Epidermal melanocyte (primary cell): ENCODE data around the gene CD109.
"Not testable (repeated sequence)": the region's sequence is repeated elsewhere in the genome, so short reads cannot be mapped to it uniquely, and the experiment has no call there.

ENCODE experiments used
- DNase-seq: peaks from one replicate; pipeline ENCODE4 v3.0.0; 2011; ENCODE audit warnings: low spot score; ENCODE audit not compliant: insufficient read length

CD109 gene

DNA sequence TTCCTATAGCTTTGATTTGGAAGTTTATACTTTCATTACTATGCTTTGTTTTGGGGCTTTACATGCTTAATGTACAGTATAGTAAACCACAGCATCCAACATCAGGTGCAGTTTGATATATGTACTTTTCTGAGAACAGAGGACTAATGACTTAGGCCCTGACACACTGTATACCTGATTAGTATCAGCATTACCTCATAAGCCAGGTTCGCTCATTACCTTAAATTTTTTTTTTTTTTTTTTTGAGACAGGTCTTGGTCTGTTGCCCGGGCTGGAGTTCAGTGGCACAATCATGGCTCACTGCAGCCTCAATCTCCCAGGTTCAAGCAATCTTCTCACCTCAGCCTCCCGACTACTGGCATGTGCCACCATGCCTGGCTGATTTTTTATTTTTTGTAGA is 28.4 kb downstream of the CD109 start:
- no peak for DNase-seq

- not testable (repeated sequence) for DNase-seq
These were observed 29.2 kb downstream of the CD109 start for GRCh38 chr6:73725192-73725591.

DNA sequence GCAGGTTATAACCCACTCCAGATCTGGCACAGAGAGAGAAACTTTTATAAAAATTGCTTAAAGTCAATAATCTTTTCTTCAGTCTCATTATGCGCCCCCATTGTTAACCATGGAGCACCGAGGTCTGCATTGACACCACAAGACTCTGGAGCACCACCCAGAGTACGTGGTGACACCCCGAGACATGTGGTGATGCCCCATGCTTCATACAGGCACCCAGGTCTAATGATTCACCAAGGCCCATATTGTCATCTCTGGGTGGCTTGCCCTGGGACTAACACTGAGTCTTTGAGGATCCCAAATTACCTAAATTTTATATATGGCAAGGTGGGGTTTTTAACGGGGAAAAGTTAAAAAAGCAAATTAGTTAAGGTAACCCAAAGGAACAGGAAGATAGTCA is 31.1 kb downstream of the CD109 start:
- DNase-seq: no peak

DNA sequence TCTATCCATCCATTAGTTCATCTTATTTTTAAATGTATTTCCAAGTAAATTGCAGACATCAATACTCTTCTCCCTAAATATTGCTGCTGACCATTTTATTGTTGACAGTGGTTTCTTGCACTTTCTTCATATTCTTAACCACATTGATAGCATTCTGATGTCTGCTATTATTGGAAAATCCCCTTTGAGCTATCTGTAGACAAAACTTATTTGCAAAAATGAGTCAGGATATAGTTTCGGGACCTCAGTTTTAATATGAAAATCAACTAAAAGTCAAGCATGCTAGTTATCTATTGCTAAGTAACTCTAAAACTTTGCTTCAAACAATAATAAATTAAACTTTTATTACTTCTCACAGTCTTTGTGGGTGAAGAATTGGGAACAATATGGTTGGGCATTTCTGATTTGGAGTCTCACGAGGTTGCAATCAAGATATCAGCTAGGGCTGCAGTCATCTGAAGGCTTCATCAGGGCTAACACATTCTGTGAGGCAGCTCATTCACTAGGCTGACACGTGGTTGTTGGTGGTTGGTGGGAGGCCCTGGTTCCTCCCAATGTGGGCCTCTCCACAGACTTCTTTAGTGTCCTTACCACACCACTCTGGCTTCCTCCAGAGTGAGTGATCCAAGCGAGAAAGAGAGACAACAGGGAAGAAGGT is 32.7 kb downstream of the CD109 start:
- DNase-seq: no peak

- no peak for DNase-seq
These were observed 35.3 kb downstream of the CD109 start for GRCh38 chr6:73731285-73731684.

- no peak for DNase-seq
These were observed 37.1 kb downstream of the CD109 start for GRCh38 chr6:73732845-73733675.

- no peak for DNase-seq
These were observed 37.8 kb downstream of the CD109 start for GRCh38 chr6:73733791-73734190.

DNA sequence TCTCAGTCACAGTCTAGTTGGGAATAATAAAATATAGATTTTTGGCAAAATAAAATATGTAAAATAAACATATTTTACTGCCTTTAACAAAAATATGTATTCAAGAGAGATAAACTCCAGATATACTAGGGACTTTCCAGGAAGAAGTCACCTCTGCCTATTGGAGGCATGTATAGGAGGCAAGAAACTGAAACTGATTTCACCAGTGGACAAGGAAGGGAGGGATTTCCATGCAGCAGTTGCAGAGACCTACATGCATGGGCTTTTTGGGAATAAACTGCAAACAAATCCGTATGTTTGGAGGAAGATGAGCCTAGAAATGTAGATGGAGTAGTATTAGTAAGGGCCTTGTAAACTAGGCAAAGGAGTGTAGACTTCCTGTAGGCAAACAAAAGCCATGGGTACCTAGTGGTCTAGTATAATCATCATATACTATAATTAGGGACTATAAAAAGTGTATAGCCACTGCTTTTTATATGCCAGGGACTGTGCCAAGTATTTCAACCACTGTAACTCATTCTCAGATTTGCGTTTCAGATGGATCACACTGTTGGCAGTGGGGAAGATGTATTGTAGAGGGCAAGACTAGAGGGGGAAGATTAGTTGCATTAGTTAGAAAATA is 38.9 kb downstream of the CD109 start:
- no peak for DNase-seq

DNA sequence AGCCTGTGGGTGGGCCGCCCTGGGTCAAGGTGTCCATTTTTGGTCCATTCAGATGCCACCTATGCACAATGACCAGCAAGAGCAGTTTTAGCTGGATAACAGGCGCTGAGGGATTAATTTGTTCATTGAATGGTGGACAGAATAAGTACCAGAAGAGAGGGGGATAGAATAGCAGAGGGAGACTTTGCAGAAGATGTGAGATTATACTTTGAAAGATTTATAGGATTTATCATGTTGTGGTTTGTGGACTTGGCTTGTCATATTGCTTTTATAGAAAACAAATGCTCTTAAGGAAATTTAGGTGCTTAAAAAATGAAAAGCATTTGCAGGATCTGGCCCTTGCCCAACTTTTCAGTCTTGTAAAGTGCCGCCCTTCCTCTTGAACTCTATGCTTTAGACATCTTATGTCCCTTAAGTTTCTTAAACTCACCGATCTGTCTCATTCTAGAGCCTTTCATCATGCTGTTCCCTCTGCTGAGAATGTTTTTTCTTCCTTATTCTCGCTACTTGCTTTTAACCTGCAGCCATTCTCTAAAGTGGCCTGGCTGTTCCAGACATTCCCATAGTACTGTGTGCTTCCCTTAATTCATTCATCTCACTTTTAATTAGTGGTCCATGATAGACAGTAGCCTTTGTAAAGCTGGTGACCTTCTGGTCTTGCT is 42.5 kb downstream of the CD109 start:
- DNase-seq: no peak

DNA sequence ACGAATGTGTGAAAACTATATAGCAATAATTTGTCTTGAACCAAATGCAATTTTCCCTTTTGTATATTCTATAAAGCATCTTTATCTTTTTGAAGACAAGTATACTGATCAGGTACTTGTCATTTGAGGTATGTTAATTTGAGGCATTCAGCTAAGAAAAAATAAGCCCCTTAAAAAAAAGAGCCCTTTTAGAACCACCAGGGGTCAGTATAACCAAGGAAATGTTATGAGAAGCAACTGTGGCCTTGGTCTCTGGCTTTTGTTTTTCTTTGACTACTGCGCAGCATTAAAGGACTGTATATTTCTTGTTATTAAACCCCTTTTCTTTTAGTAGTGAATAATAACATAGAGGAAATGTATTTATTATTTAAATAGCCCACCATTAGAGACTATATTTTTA is 43.1 kb downstream of the CD109 start:
- no peak for DNase-seq

- no peak for DNase-seq
These were observed 46.4 kb downstream of the CD109 start for GRCh38 chr6:73742433-73742832.

DNA sequence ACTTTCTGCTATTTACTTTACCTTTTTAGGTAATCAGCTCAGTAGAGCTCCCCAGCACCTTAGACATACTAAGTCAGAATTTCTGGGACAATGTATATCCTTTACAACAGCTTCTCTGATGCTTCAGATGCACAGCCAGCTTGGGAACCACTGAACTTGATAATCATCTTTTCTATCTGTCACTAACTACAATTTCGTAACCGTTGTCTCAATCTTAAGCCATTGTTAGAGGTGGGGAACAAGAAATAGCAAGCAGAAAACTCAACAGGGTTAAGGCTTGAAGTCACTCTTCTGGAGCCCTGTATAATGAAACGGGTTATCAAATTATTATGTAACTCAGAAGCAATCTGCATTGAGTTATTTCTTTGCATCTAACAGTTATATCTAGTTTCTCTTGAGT is 47.1 kb downstream of the CD109 start:
- DNase-seq: no peak

GRCh38 chr6:73743556-73743955 is 47.6 kb downstream of the CD109 start:
- DNase-seq: no peak

DNA sequence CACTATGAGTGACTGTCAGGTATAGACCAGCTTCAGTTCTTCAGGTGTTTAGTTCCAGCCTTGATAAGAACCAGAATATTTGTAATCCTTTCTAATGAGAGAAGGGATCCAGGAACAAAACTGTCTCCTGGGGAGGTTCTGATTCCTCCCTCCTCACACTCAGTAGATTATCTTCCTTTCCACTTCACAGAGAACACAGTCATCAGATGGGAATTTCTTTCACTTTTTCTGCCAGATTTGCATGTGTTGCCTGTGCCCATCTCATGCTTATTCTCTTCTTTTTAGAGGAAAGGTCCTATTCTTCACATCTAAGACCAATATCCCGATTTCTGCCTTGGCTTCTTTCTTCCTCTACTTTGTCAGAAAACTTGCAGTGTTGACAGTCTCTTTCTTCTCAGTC is 50.8 kb downstream of the CD109 start:
- DNase-seq: no peak

DNA sequence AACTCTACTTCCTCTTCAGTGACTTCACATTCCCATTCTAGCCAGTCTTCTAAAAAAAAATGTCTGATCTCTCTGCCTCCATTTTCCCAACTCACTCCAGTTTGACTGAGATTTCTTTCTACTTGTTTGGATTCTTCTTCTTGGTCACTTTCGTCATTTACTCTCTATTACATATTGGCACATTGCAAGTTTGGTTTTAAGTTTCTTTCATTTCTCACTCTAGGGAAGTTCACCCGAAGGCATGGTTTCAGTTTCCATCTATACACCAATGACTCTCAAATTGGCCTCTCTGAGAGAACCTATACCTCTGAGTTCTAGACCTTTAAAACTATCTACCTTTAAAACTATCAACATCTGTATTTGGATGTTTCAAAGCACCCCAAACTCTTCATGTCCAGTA is 51.3 kb downstream of the CD109 start:
- DNase-seq: no peak

DNA sequence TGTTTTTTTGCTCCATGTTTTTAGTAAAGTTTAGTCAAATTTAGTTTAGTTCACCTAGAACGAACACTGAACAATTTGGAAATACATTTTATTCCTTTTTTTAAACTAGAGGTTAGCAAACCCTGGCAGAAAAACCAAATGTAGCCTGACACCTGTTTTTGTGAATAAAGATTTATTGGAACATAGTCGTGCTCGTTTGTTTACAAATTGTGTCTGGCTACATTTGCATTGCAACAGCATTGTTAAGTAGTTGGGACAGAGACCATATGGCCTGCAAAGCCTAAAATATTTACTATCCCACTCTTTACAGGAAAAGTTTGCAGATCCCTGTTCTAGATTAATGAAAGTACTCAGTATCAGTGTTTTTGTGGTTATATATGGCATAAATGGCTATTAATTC is 56.9 kb downstream of the CD109 start:
- DNase-seq: no peak

GRCh38 chr6:73766040-73766439 is 70.0 kb downstream of the CD109 start:
- no peak for DNase-seq

- no peak for DNase-seq
These were observed 72.6 kb downstream of the CD109 start for GRCh38 chr6:73768558-73768957.

DNA sequence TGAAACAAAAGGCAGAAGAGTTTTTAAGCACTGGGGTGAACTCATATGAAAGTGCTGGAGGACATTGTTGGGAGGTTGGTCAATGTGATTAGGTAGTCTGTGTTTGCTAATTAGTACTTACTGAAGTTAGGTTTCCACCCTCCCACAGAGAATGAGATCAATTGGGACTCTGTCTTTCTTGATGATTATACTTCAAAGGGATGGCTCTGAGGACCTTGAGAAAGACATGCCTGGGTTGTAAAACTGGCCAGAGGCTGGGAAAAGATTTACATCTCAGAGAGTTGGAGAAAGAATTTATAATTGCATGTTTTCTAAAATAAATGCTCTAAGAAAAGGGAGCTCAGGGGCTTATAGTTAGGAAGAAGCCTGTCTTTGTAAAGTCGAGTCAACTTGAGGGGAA is 74.0 kb downstream of the CD109 start:
- DNase-seq: no peak

DNA sequence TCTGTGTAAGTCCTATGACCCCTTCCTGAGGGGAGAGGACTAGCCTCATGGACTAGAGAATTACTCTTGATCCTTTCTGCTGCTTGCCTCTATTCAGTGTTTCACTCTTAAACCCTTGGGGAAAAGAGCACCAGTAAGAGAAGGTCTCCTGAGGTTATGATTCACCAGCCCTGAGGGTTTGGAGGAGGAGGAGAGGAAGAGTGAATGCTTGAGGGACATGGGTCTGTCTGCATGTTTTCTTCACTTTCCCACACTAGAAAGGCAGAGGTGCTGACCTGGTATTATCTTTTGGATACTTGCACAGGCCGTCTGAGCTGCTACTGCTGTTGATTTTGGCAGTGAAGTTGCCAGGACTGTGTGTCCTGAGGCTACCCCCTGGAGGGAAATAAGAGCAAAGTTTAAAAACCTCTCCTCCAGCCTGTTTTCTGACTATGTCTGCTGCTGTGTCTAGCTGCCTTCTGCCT is 78.3 kb downstream of the CD109 start:
- DNase-seq: peak; percentile 20

- no peak for DNase-seq
These were observed 83.9 kb downstream of the CD109 start for GRCh38 chr6:73779943-73780342.

DNA sequence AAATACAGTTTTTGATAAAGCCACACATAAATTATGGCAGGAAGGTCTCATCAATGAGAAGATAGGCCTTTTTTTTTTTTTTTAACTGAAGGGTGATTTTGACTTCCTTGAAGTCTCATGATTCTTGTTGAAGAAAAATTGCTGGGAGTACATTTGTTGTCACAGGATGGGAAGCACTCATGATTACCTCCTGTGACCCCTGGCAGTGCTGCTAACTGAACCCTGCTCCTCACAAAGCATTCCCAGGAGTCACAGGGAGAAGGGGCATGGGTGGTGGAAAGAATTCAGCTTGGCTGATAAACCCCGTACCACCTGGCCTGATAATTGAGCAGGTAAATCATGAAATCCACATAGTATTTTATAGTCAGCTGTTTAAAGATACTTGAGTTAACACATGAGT is 86.9 kb downstream of the CD109 start:
- DNase-seq: no peak
